ENCODE measurements around the gene SFXN5.

DNA sequence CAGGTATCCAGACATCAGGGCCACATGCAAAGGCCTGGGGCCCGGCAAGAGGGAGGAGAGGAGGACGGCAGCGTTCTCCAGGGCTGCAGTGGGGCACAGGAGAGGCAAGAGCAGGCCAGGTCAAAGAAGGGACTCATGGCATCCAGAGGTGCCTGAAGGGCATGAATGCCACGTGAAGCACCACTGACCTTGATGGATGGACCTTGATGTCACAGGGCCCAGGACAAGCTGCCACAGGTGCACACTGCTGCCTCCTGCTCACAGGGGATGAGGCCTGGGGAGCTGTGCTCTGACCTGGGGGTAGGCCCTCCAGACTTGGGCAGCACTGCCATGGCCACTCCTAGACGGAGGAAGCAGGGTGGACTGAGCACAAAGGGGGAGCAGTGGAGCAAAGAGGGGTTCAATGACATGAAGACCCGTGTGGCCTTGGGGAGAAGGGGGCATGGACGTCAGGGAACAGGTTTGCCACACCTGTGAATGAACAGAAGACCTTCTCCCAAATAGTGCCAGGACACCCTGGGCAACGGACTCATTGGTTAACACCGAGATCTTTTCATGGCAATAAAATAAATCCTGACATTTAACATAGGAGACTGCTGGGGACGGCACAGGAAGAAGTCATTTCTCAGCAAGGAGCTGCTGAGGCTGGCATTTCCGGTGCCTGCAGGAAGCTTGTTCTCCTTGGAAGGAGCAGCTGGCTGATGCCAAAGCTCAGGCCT, 88.6 kb downstream of the SFXN5 start:
- TF ChIP-seq, protein P1, sequence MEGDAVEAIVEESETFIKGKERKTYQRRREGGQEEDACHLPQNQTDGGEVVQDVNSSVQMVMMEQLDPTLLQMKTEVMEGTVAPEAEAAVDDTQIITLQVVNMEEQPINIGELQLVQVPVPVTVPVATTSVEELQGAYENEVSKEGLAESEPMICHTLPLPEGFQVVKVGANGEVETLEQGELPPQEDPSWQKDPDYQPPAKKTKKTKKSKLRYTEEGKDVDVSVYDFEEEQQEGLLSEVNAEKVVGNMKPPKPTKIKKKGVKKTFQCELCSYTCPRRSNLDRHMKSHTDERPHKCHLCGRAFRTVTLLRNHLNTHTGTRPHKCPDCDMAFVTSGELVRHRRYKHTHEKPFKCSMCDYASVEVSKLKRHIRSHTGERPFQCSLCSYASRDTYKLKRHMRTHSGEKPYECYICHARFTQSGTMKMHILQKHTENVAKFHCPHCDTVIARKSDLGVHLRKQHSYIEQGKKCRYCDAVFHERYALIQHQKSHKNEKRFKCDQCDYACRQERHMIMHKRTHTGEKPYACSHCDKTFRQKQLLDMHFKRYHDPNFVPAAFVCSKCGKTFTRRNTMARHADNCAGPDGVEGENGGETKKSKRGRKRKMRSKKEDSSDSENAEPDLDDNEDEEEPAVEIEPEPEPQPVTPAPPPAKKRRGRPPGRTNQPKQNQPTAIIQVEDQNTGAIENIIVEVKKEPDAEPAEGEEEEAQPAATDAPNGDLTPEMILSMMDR (IDR thresholded peaks at IDR 0.05; ENCODE audit: insufficient read depth, low read length, poor library complexity, severe bottlenecking): no peak
- no peak for TF ChIP-seq EZH2phosphoT487 (conservative IDR thresholded peaks at IDR 0.05; ENCODE audit: low read length)
